Stimulated activated CD4-positive, alpha-beta T cell treated with anti-CD3 and anti-CD28 coated beads, Interleukin-1b, Interleukin-23, amount 100 ng/mL, for 24 hours (primary cell): Measurements from ENCODE around the gene RTN1.
"Not testable (repeated sequence)": the region's sequence is repeated elsewhere in the genome, so short reads cannot be mapped to it uniquely, and the experiment has no call there.

Experiments used
- DNase-seq, 4 experiments: peaks; one replicate each; pipeline ENCODE4 v3.0.0-alpha.2; 2020; ENCODE audit warnings: low read depth in 4 of 4, low spot score in 1 of 4

Gene RTN1

GRCh38 chr14:59707778-59708561 is 162.6 kb downstream of the RTN1 start:
- DNase-seq: no peak

DNA sequence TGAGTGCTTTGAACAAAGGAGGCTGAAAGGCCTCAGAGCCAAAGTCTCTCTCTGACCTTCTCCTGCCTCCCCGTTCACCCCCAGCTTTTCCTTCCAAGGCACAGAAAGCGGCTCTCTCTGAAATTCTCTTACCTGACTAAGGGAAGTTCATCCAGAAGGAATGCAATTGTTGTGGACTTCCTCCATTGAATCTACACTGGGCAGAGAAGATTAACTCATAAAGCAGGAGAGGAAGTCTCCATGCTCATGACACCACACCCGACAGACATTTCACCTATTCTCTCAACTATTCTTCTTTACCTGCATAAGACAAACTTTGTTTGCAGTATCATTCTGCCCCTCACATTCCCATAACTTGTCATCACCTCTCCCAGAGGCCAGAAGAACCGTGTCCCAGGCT is 164.7 kb downstream of the RTN1 start:
- DNase-seq: no peak

DNA sequence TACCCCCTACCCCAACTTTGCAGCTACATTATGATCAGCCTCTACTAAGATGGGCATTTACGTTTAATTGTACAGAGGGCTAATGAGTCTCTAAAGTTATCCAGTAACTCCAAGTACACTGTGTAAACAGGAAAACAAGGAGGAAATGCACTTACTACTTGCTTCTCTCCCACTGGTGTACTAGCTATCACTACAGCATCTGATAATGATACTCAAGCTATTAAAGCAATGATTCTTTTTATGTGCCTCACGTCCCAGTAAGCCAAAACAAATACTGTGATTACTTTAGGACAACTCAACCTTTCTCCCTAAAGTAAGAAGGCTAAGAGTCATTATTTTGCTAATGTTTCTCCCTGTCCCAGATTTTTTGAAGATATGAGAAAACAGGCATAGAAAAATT is 165.3 kb downstream of the RTN1 start:
- no peak for DNase-seq

DNA sequence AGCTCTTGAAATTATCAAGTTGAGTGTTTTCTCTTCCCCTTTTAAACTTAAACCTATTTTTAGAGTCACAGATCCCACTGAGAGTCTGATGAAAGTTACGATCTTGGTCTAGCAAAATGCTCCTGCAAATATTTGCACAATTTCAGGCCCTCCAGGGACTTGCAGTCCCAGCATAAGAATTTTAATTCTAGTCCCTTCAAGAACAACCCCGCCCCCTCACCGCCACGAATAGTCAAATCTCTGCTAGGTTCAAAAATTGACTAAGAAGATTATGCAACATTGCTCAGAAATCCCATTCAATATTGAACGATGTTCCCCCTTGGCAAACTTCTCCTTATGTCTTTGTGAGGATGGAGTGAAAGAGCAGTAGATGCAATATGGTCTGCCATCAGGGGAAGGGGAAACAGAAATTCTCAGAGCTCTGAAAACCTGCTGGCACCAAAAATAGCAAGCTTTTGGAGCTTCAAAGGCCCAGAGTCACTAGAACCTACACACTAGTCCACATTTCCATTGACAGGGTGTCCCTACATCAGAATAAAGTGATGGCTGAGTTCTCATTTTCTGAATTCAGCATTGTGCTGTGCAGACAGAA is 166.4 kb downstream of the RTN1 start:
- no peak for DNase-seq

DNA sequence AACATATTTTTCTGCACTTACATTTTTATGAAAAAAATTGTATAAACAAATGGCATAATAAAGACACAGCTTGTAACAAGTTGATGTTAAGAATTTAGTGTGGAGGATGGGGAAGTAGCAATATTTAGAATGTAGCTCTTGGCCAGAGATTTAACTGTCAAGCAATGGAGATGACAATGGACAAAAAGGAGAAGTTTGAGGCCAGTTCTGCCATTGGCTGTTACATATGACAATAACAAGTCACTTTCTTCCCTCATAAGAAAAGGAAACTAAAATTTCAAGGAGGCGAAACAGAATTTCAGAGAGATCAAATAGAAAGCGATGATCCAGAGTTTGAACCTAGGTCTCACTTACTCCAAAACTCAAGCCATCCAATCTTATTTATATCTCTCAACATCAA is 171.1 kb downstream of the RTN1 start:
- no peak for DNase-seq

DNA sequence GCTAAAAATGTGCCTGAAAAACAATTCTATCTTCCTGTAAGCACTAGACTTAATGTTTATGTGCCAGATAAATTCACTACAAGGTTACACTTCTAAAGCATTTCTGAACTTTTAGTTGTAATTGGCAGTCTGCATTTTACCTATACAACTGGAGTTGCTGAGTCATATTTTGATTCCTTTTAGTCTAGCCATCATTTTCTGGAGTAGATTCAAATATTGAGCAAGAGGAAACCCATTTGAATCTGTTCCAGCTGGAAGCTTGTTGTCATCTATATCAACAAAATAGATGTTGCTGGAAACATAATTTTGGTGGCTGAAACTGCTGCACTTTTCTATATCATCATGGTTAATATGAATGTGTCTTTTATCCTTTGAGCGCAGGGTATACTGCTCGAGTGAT is 171.8 kb downstream of the RTN1 start:
- DNase-seq: no peak

DNA sequence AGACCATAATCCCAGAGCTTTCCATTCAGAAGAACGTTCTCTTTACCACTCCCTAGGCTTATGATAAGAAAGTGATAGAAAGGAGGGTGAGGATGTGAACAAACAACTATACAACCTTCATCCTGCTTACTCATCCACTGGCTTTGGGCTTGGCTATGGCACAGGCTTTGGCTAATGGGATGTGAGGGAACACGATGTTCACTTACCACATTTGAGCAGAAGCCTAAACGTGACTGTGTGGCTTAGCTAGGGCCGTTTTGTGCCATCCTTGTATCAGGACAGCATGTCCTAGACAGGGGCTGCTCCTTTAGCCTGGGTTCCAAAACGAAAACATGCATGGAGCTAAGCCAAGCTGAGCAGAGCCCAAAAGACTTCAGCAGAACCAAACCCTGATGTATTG is 175.4 kb downstream of the RTN1 start:
- DNase-seq: no peak

DNA sequence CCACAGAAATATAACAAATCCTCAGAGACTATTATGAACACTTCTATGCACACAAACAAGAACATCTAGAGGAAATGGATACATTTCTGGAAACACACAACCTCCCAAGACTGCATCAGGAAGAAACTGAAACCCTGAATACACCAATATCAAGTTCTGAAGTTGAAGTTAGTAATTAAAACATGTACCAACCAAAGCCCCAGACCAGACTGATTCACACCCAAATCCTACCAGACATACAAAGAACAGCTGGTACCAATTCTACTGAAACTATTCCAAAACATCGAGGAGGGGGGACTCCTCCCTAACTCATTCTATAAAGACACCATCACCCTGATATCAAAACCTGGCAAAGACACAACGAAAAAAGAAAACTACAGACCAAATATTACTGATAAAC is 179.3 kb downstream of the RTN1 start:
- no peak for DNase-seq

GRCh38 chr14:59690426-59690825 is 180.2 kb downstream of the RTN1 start:
- no peak for DNase-seq

- DNase-seq: peak in 1 of 4 experiments; percentile 9
These were observed 182.1 kb downstream of the RTN1 start for GRCh38 chr14:59688224-59689170.

DNA sequence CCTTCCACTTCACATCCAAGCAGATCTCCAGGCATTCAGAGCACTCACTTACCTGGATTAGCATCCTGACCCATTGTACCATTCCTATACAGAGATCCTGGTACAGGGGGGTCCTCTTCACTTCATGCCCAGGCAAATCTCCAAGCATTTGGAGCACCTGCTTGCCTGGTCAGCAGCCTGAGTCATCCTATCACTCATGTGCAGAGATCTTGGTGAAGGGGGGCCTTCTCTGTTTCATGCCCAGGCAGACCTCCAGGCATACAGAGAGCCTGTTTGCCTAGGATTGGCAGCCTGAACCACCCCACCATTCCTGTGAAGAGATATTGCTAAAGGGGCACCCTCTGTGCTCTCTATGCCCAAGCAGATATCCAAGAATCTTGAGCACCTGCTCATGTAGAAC is 182.9 kb downstream of the RTN1 start:
- DNase-seq: no peak

- no peak for DNase-seq
These were observed 190.7 kb downstream of the RTN1 start for GRCh38 chr14:59679872-59680271.

GRCh38 chr14:59678352-59678751 is 192.2 kb downstream of the RTN1 start:
- no peak for DNase-seq

- DNase-seq: no peak
These were observed 192.8 kb downstream of the RTN1 start for GRCh38 chr14:59677771-59678231.

GRCh38 chr14:59675394-59675793 is 195.2 kb downstream of the RTN1 start:
- no peak for DNase-seq

- no peak for DNase-seq
These were observed 205.8 kb downstream of the RTN1 start for GRCh38 chr14:59664741-59665140.

GRCh38 chr14:59657769-59658168 is 212.8 kb downstream of the RTN1 start:
- no peak for DNase-seq

DNA sequence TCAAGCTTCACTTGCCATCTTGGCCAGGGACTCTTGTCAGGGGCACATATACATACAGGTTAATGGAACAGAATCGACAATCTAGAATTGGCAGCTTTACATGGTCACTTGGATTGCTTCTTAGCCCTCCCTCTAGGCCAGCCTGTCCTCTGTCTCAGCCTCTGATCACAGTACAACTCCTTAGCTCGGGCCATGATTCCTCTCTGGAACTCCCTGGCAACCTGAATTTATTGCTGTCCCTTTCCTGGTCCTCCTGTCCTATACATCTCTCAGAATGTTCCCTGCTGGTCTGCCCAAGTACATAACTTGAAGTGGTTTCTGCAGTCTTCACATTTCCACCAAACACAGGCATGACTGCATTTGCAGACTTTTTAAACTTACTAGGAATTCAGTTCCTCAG is 214.1 kb downstream of the RTN1 start:
- DNase-seq: no peak

DNA sequence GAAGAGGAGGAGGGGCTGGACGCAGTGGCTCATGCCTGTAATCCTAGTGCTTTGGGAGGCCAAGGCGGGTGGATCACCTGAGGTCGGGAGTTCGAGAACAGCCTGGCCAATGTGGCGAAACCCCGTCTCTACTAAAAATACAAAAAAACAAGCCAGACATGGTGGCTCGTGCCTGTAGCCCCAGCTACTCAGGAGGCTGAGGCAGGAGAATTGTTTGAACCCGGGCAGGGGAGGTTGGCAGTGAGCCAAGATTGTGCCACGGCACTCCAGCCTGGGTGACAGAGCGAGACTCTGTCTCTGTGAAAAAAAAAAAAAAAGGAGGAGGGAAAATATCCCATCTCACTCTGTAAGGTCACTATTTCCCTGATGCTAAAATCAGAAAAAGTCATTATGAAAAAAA is 216.4 kb downstream of the RTN1 start:
- DNase-seq: not testable (repeated sequence)

- DNase-seq: not testable (repeated sequence)
These were observed 223.7 kb downstream of the RTN1 start for GRCh38 chr14:59646832-59647231.

- DNase-seq: no peak
These were observed 231.7 kb downstream of the RTN1 start for GRCh38 chr14:59638885-59639284.

GRCh38 chr14:59634617-59635016 is 236.0 kb downstream of the RTN1 start:
- DNase-seq: no peak
